SK-N-SH (cell line): ENCODE measurements around the gene MYO1B. TPM values are rescaled to one million over a fixed set of nuclear protein-coding genes. Genes with fewer than 3 reads are reported as not detected.
A peak's percentile ranks its signal among the peaks of the same experiment; 100 is the strongest.

Experiments
- CTCF ChIA-PET: fragments of 300-600, 350-600 bp; formaldehyde crosslinking; extraction: SDS; loops from one replicate; lab custom pipeline; 2021; lab: Yijun Ruan, JAX
- POLR2A ChIA-PET: fragments of 350-600 bp; sonication (Branson Sonifier 250); formaldehyde crosslinking; extraction: SDS; loops from one replicate; lab custom pipeline; 2020; ENCODE audit warnings: antibody characterized with exemption, inconsistent platforms; lab: Yijun Ruan, JAX
- DNase-seq: peaks from one replicate; pipeline ENCODE4 v3.0.0; 2012
- H2AFZ ChIP-seq: fragments of 200-600 bp; sonication (generic); 2 replicates; pipeline ENCODE4 v1.8.1; 2016; ENCODE audit warnings: antibody characterized with exemption, mild to moderate bottlenecking, low read depth
- H3F3A ChIP-seq: fragments of 200-600 bp; sonication (generic); replicated peaks from 2 replicates; pipeline ENCODE3; 2016; ENCODE audit warnings: antibody characterized with exemption, mild to moderate bottlenecking; ENCODE audit not compliant: insufficient read depth
- H3K27ac ChIP-seq, 2 experiments: fragments of 200-500 bp in 1 of 2; fragments of 200-600 bp in 1 of 2; sonication (Bioruptor generic) in 1 of 2; sonication (generic), shearing (Covaris generic) in 1 of 2; 2 replicates each; pipeline versions ENCODE4 v1.5.1 to v1.6.1; 2014 to 2016; ENCODE audit warnings: low read depth in 2 of 2, inconsistent platforms in 1 of 2, low read length in 1 of 2, mild to moderate bottlenecking in 1 of 2, mixed read lengths in 1 of 2
- H3K27me3 ChIP-seq: fragments of 200-600 bp; sonication (generic), shearing (Covaris generic); 2 replicates; pipeline ENCODE4 v1.6.1; 2016; ENCODE audit warnings: mixed run types; ENCODE audit not compliant: insufficient read depth
- H3K36me3 ChIP-seq, 2 experiments: fragments of 200-500 bp in 1 of 2; fragments of 200-600 bp in 1 of 2; sonication (Bioruptor generic) in 1 of 2; sonication (generic) in 1 of 2; replicated peaks in 1 of 2; 2 replicates each; pipeline versions ENCODE3 to v1.5.1; 2014 to 2016; ENCODE audit warnings: low read length in 1 of 2, mild to moderate bottlenecking in 1 of 2; ENCODE audit not compliant: insufficient read depth in 2 of 2, control insufficient read depth in 1 of 2
- H3K4me1 ChIP-seq, 2 experiments: fragments of 200-500 bp in 1 of 2; fragments of 200-600 bp in 1 of 2; sonication (Bioruptor generic) in 1 of 2; sonication (generic), shearing (Covaris generic) in 1 of 2; 2 replicates each; pipeline versions ENCODE4 v1.5.1 to v1.6.1; 2014 to 2016; ENCODE audit warnings: low read depth in 1 of 2, low read length in 1 of 2, mixed run types in 1 of 2; ENCODE audit not compliant: insufficient read depth in 2 of 2, control insufficient read depth in 1 of 2
- H3K4me2 ChIP-seq: fragments of 200-600 bp; sonication (generic), shearing (Covaris generic); 2 replicates; pipeline ENCODE4 v1.6.1; 2017; ENCODE audit warnings: mixed run types
- H3K4me3 ChIP-seq, 2 experiments: fragments of 200-500 bp in 1 of 2; fragments of 200-600 bp in 1 of 2; sonication (Bioruptor generic) in 1 of 2; sonication (generic), shearing (Covaris generic) in 1 of 2; 2 replicates each; pipeline versions ENCODE4 v1.5.1 to v1.8.1; 2014 to 2016; ENCODE audit warnings: low read depth in 2 of 2, inconsistent platforms in 1 of 2, low read length in 1 of 2, mild to moderate bottlenecking in 1 of 2, mixed read lengths in 1 of 2, moderate library complexity in 1 of 2
- H3K79me2 ChIP-seq: fragments of 200-600 bp; sonication (generic); 2 replicates; pipeline ENCODE4 v1.8.1; 2017; ENCODE audit warnings: mild to moderate bottlenecking; ENCODE audit not compliant: insufficient read depth
- H3K9ac ChIP-seq: fragments of 200-600 bp; sonication (generic); 2 replicates; pipeline ENCODE4 v1.6.1; 2017; ENCODE audit warnings: mixed run types
- H3K9me2 ChIP-seq: fragments of 200-600 bp; sonication (generic); 2 replicates; pipeline ENCODE4 v1.6.1; 2017; ENCODE audit warnings: mixed run types
- H3K9me3 ChIP-seq: fragments of 200-600 bp; sonication (generic); 2 replicates; pipeline ENCODE4 v1.6.1; 2017; ENCODE audit warnings: mixed run types, mild to moderate bottlenecking, moderate library complexity
- H4K20me1 ChIP-seq: fragments of 200-600 bp; sonication (generic); 2 replicates; pipeline ENCODE4 v1.6.1; 2017; ENCODE audit warnings: mild to moderate bottlenecking, mixed run types; ENCODE audit not compliant: insufficient read depth
- CHD2 ChIP-seq: fragments of 150-350 bp; IDR thresholded peaks from 2 replicates; pipeline ENCODE4 v1.6.1; 2018; ENCODE audit warnings: low read length; ENCODE audit not compliant: partially characterized antibody
- EP300 ChIP-seq, 2 experiments: IDR thresholded peaks; 2 replicates each; pipeline versions ENCODE4 v1.4.0 to v1.6.1; 2012; ENCODE audit warnings: borderline replicate concordance in 1 of 2, low read depth in 1 of 2, low read length in 1 of 2
- FOXJ3 ChIP-seq: sonication (generic); formaldehyde crosslinking; IDR thresholded peaks from 2 replicates; pipeline ENCODE4 v1.5.1; 2020; ENCODE audit warnings: mild to moderate bottlenecking, missing genetic modification reagents
- FOXM1 ChIP-seq: IDR thresholded peaks from 2 replicates; pipeline ENCODE4 v1.4.0; 2012; ENCODE audit warnings: low read depth, mild to moderate bottlenecking
- GATA2 ChIP-seq: sonication (generic); formaldehyde crosslinking; IDR thresholded peaks from 2 replicates; pipeline ENCODE4 v1.5.0; 2020; ENCODE audit warnings: mild to moderate bottlenecking, missing genetic modification reagents
- IRF3 ChIP-seq: fragments of 150-350 bp; IDR thresholded peaks from 2 replicates; pipeline ENCODE4 v1.6.1; 2016; ENCODE audit warnings: mild to moderate bottlenecking, low read depth, low read length
- MAX ChIP-seq: IDR thresholded peaks from 2 replicates; pipeline ENCODE4 v1.4.0; 2012; ENCODE audit warnings: low read depth
- MXI1 ChIP-seq: IDR thresholded peaks from 2 replicates; pipeline ENCODE4 v1.6.1; 2012; ENCODE audit warnings: mild to moderate bottlenecking, low read depth, low read length, improper control_type of control experiment
- NFIC ChIP-seq: IDR thresholded peaks from 2 replicates; pipeline ENCODE4 v1.4.0; 2012; ENCODE audit warnings: borderline replicate concordance
- POLR2AphosphoS5 ChIP-seq: IDR thresholded peaks from 2 replicates; pipeline ENCODE4 v1.6.1; 2012; ENCODE audit warnings: low read depth, low read length
- RAD21 ChIP-seq: IDR thresholded peaks from 2 replicates; pipeline ENCODE4 v1.6.1; 2012; ENCODE audit warnings: mild to moderate bottlenecking, low read length
- RCOR1 ChIP-seq: fragments of 150-350 bp; IDR thresholded peaks from 2 replicates; pipeline ENCODE4 v1.6.1; 2017; ENCODE audit warnings: antibody characterized with exemption, low read length
- RXRA ChIP-seq: IDR thresholded peaks from 2 replicates; pipeline ENCODE4 v1.4.0; 2012; ENCODE audit warnings: low read depth, mild to moderate bottlenecking, borderline replicate concordance
- SIN3A ChIP-seq: IDR thresholded peaks from 2 replicates; pipeline ENCODE4 v1.6.1; 2012; ENCODE audit warnings: low read depth, mild to moderate bottlenecking, low read length, moderate library complexity, borderline replicate concordance
- TAF1 ChIP-seq: IDR thresholded peaks from 2 replicates; pipeline ENCODE4 v1.6.1; 2012; ENCODE audit warnings: low read depth, mild to moderate bottlenecking, low read length, moderate library complexity, borderline replicate concordance
- TEAD4 ChIP-seq: IDR thresholded peaks from 2 replicates; pipeline ENCODE4 v1.4.0; 2012; ENCODE audit warnings: mild to moderate bottlenecking, borderline replicate concordance; ENCODE audit not compliant: insufficient read depth
- ZBTB33 ChIP-seq: IDR thresholded peaks from 2 replicates; pipeline ENCODE4 v1.4.0; 2012; ENCODE audit warnings: low read depth, borderline replicate concordance
- WGBS: methylation state at CpG from one replicate; pipeline ENCODE4 v1.1.6; 2017; ENCODE audit warnings: low lambda C conversion rate; 5-methylcytosine and 5-hydroxymethylcytosine counted together
- polyA plus RNA-seq, 3 experiments: library from polyadenylated mRNA; depleted of rRNA; stranded (reverse); fragments of >200 nt; gene quantifications; 2 replicates each; pipeline ENCODE4 v1.2.3, GENCODE V29; 2012

The MYO1B gene
- polyA plus RNA-seq, 1 of the 3 experiments (the other 2 are of a cell fraction), result 20.2 TPM

- Histone ChIP-seq H3K9ac (no peak overlapping the region), H3K4me1 (peaks cover 0 to 15% of the 10 kb centered on the region in 2 experiments; a peak in 3 of 4 replicates), H3K36me3 (peaks cover 8 to 19% of the 10 kb centered on the region in 2 experiments), H2AFZ (no peak overlapping the region), H3K4me3 (no peak overlapping the region), H3K9me2 (no peaks in the 10 kb centered on the region), H3K27ac (no peak overlapping the region), H4K20me1 (no peaks in the 10 kb centered on the region), H3K79me2 (peaks cover 7% of the 10 kb centered on the region; the same call in 1 of the 2 replicates), H3F3A (peaks cover 9% of the 10 kb centered on the region), H3K4me2 (no peak overlapping the region), H3K9me3 (no peaks in the 10 kb centered on the region), H3K27me3 (no peaks in the 10 kb centered on the region)
- CTCF ChIA-PET, result interaction anchor here (2.1 kb wide), 1 partner anchor 16 kb away, joined by 4 read pairs; no protein-coding TSS in a partner anchor
- POLR2A ChIA-PET, result no interaction called here
- no peak for DNase-seq
- TF ChIP-seq IRF3, result no peak
- no peak for TF ChIP-seq GATA2 (CRISPR knock-in tag)
Measured at GRCh38 chr2:191345788-191346187, 100.6 kb downstream of the MYO1B start.

GRCh38 chr2:191347154-191347553 is 102.0 kb downstream of the MYO1B start:
- WGBS, result 84% methylated on average over 2 of the region's 2 CpGs
- Histone ChIP-seq H3K9me3 (no peaks in the 10 kb centered on the region), H3K4me1 (peaks cover 0 to 15% of the 10 kb centered on the region in 2 experiments; a peak in 3 of 4 replicates), H3K36me3 (peaks cover 8 to 12% of the 10 kb centered on the region in 2 experiments), H4K20me1 (no peaks in the 10 kb centered on the region), H3K9ac (no peak overlapping the region), H3F3A (peaks cover 16% of the 10 kb centered on the region), H3K27ac (no peak overlapping the region), H3K9me2 (no peaks in the 10 kb centered on the region), H3K27me3 (no peaks in the 10 kb centered on the region), H3K79me2 (peaks cover 7% of the 10 kb centered on the region), H3K4me3 (no peak overlapping the region), H2AFZ (no peak overlapping the region), H3K4me2 (no peak overlapping the region)
- no peak for DNase-seq
- TF ChIP-seq GATA2 (CRISPR knock-in tag) (peak; percentile 60), EP300 (IDR thresholded peaks at IDR 0.05; ENCODE audit: borderline replicate concordance in 1 of 2, low read depth in 1 of 2, low read length in 1 of 2) (0 out of 4 replicates have a peak, but pooled peaks of 1 of the 2 experiments have one; percentile 14), FOXJ3 (CRISPR knock-in tag) (no peak)
- TF ChIP-seq, all 33 proteins: peak for 2
- CTCF ChIA-PET, result no interaction called here
- POLR2A ChIA-PET, result no interaction called here

- Histone ChIP-seq H3K9me2 (no peaks in the 10 kb centered on the region), H4K20me1 (no peaks in the 10 kb centered on the region), H3K4me3 (no peak overlapping the region), H3K36me3 (peaks cover 8 to 12% of the 10 kb centered on the region in 2 experiments), H3K79me2 (peaks cover 7% of the 10 kb centered on the region), H2AFZ (no peak overlapping the region), H3K9ac (no peak overlapping the region), H3K9me3 (no peaks in the 10 kb centered on the region), H3F3A (peaks cover 20% of the 10 kb centered on the region), H3K27ac (no peak overlapping the region), H3K4me1 (peaks cover 2 to 15% of the 10 kb centered on the region in 2 experiments; a peak in 3 of 4 replicates), H3K27me3 (no peaks in the 10 kb centered on the region), H3K4me2 (no peak overlapping the region)
- WGBS, result 100% methylated on average over 1 of the region's 4 CpGs
- POLR2A ChIA-PET, result no interaction called here
- DNase-seq, result no peak
- CTCF ChIA-PET, result interaction anchor here (2.1 kb wide), 1 partner anchor 102 kb away, joined by 4 read pairs; the partner anchor contains the start of gene MYO1B
- TF ChIP-seq MXI1 (no peak), RCOR1 (no peak), CHD2 (no peak), RAD21 (no peak), MAX (no peak), FOXM1 (no peak), SIN3A (no peak), FOXJ3 (CRISPR knock-in tag) (no peak), RXRA (no peak), ZBTB33 (no peak), POLR2AphosphoS5 (no peak), TEAD4 (no peak), TAF1 (no peak), NFIC (no peak), EP300 (IDR thresholded peaks at IDR 0.05; ENCODE audit: borderline replicate concordance in 1 of 2, low read depth in 1 of 2, low read length in 1 of 2) (no peak)
Measured at GRCh38 chr2:191347881-191348280, 102.7 kb downstream of the MYO1B start.
